Measurements from ENCODE around the gene ITIH3.

- TF ChIP-seq GRHL2 (CRISPR knock-in tag; IDR thresholded peaks at IDR 0.05; ENCODE audit: insufficient replicate concordance, severe bottlenecking) (no peak), TP53 (CRISPR knock-in tag; IDR thresholded peaks at IDR 0.05) (no peak), TCF7 (CRISPR knock-in tag; IDR thresholded peaks at IDR 0.05; ENCODE audit: low read depth) (no peak), ZNF138 (CRISPR knock-in tag; conservative IDR thresholded peaks at IDR 0.05) (no peak), SMAD3 (CRISPR knock-in tag; IDR thresholded peaks at IDR 0.05; ENCODE audit: borderline replicate concordance) (no peak), JUN (CRISPR knock-in tag; IDR thresholded peaks at IDR 0.05) (no peak), SMAD4 (CRISPR knock-in tag; IDR thresholded peaks at IDR 0.05) (no peak)
- TF ChIP-seq, protein P1, sequence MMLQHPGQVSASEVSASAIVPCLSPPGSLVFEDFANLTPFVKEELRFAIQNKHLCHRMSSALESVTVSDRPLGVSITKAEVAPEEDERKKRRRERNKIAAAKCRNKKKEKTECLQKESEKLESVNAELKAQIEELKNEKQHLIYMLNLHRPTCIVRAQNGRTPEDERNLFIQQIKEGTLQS (CRISPR knock-in tag; conservative IDR thresholded peaks at IDR 0.05) = no peak
- TF ChIP-seq, protein P2, sequence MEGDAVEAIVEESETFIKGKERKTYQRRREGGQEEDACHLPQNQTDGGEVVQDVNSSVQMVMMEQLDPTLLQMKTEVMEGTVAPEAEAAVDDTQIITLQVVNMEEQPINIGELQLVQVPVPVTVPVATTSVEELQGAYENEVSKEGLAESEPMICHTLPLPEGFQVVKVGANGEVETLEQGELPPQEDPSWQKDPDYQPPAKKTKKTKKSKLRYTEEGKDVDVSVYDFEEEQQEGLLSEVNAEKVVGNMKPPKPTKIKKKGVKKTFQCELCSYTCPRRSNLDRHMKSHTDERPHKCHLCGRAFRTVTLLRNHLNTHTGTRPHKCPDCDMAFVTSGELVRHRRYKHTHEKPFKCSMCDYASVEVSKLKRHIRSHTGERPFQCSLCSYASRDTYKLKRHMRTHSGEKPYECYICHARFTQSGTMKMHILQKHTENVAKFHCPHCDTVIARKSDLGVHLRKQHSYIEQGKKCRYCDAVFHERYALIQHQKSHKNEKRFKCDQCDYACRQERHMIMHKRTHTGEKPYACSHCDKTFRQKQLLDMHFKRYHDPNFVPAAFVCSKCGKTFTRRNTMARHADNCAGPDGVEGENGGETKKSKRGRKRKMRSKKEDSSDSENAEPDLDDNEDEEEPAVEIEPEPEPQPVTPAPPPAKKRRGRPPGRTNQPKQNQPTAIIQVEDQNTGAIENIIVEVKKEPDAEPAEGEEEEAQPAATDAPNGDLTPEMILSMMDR (IDR thresholded peaks at IDR 0.05) = no peak
Measured at GRCh38 chr3:52763466-52763865, 31.1 kb upstream of the ITIH3 start.

All from WTC11 (cell line).